Right lobe of liver (tissue), 6 donors: Measurements from ENCODE around the gene SPIN1. TPM values are rescaled to one million over a fixed set of nuclear protein-coding genes. Genes with fewer than 3 reads are reported as not detected.

Experiments
- ATAC-seq, 4 donors: fragments of 200-7000 bp; cut with Tn5 transposase; one replicate each; pipeline ENCODE4 v1.9.1; 2020; ENCODE audit warnings: mild to moderate bottlenecking in 4 of 4, moderate library complexity in 4 of 4
- DNase-seq, 3 donors: peaks; one replicate each; pipeline ENCODE4 v3.0.0-alpha.2; 2020
- H3K27ac ChIP-seq, 3 donors: fragments of 200-600 bp; one replicate each; pipeline ENCODE4 v1.8.0; 2022
- H3K27me3 ChIP-seq, 2 donors: fragments of 200-600 bp; one replicate each; pipeline ENCODE4 v1.8.0; 2022
- H3K36me3 ChIP-seq, 4 donors: fragments of 200-600 bp; sonication (generic) in 1 of 4; one replicate each; pipeline versions ENCODE4 v1.5.1 to v1.8.0; 2017 to 2022; ENCODE audit warnings: control low read depth in 1 of 4
- H3K4me1 ChIP-seq, 4 donors: fragments of 200-600 bp; sonication (generic) in 1 of 4; one replicate each; pipeline versions ENCODE4 v1.5.1 to v1.8.0; 2017 to 2022; ENCODE audit warnings: control low read depth in 1 of 4
- H3K4me3 ChIP-seq, 3 donors: fragments of 200-600 bp; one replicate each; pipeline ENCODE4 v1.8.0; 2022
- H3K9me3 ChIP-seq, 4 donors: fragments of 200-600 bp; sonication (generic) in 1 of 4; one replicate each; pipeline versions ENCODE4 v1.5.1 to v1.8.0; 2017 to 2022; ENCODE audit warnings: control low read depth in 1 of 4
- CTCF ChIP-seq, 4 donors: fragments of 200-600 bp in 3 of 4; fragments of 450-650 bp in 1 of 4; IDR thresholded peaks; one replicate each; pipeline versions ENCODE4 v1.5.1 to v1.8.0; 2016 to 2022; ENCODE audit warnings: antibody characterized with exemption in 4 of 4, mild to moderate bottlenecking in 2 of 4
- POLR2A ChIP-seq: fragments of 450-650 bp; IDR thresholded peaks from one replicate; pipeline ENCODE4 v1.6.1; 2017; ENCODE audit warnings: antibody characterized with exemption, mild to moderate bottlenecking
- WGBS: methylation state at CpG from one replicate; pipeline ENCODE4 v1.1.6; 2018; ENCODE audit warnings: low coverage, low lambda C conversion rate; ENCODE audit not compliant: insufficient coverage; ENCODE audit errors: missing lambda C conversion rate; 5-methylcytosine and 5-hydroxymethylcytosine counted together
- intact Hi-C, 2 donors: fragments of 100-400 bp; cut with DNase I; formaldehyde crosslinking; loops; one replicate each; pipeline versions ENCODE4 v1.11.2 to v1.14.1; 2022
- total RNA-seq, 6 experiments: library from RNA; depleted of rRNA in 2 of 6; stranded (reverse); fragments of >200 nt in 2 of 6; fragmentation: NEBNext Ultra II Directional in 3 of 6; extraction: Animal tissue kit (Norgen Biotek cat#: 25700) in 3 of 6; gene quantifications; one replicate each; pipeline versions ENCODE4 v1.1.0 to v1.2.4, GENCODE V29; 2016 to 2023
- donor health status: DM: no; HTN: yes; CAD: no.
- donor health status: DM: no; HTN: no; CAD: no.
- donor health status: DM: no; HTN: no; CAD: no.
- donor health status: DM: no; HTN: yes; CAD: no.
- donor health status: DM: no; HTN: yes; CAD: no.

The SPIN1 gene
- total RNA-seq, 6 experiments from 2014 or later = 15.7 to 21.2 (median 18.7) TPM

DNA sequence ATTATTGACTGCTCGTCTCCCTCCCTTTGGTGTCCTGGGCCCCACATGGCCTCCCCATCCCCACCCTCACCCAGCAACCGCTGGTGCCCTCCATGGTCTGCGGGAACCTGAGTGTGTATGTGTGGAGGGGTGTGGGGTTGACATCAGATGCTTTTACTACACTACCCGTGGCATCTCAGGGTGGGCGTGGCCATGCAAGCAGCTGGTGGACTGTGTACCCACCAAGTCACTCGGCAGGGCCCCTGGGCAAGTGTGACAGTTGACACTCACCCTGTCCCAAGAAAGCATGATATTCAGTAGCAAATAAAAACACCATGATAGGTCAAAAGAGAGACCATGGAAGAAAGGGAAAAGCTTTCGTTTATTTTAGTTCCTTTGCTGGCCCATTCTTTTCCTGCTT lies 139.4 kb downstream of the SPIN1 start:
- H3K4me1 ChIP-seq = no peaks in the 10 kb centered on the region
- ATAC-seq = no peak
- H3K27me3 ChIP-seq = no peaks in the 10 kb centered on the region
- no peaks in the 10 kb centered on the region for H3K9me3 ChIP-seq
- TF ChIP-seq CTCF (IDR thresholded peaks at IDR 0.05) (no peak), POLR2A (no peak)
- intact Hi-C loops = no loop called here
- no peak overlapping the region for H3K27ac ChIP-seq
- WGBS = 57% methylated on average over 3 of the region's 7 CpGs
- no peaks in the 10 kb centered on the region for H3K36me3 ChIP-seq
- DNase-seq = no peak
- H3K4me3 ChIP-seq = no peak overlapping the region

Other genes with a start within 250 kb of the SPIN1 start
- gene SPATA31C2, start 250.0 kb upstream of the SPIN1 start, total RNA-seq = not detected
- not detected for gene NXNL2, start 146.7 kb downstream of the SPIN1 start, total RNA-seq